Naive thymus-derived CD4-positive, alpha-beta T cell (primary cell): Measurements from ENCODE around the gene CAMLG. TPM values are rescaled to one million over a fixed set of nuclear protein-coding genes. Genes with fewer than 3 reads are reported as not detected.
"Not testable (repeated sequence)": the region's sequence is repeated elsewhere in the genome, so short reads cannot be mapped to it uniquely, and the experiment has no call there.

Experiments used
- ATAC-seq: fragments of 150-1000 bp; cut with Tn5 transposase; 2 replicates; pipeline ENCODE4 v1.10.0; 2021; ENCODE audit warnings: mild to moderate bottlenecking, moderate library complexity
- CTCF ChIA-PET: fragments of 350-600 bp; sonication (Branson Sonifier 250); formaldehyde crosslinking; loops from one replicate; lab custom pipeline; 2021; ENCODE audit warnings: antibody characterized with exemption; lab: Charles Lee
- POLR2A ChIA-PET: fragments of 350-600 bp; sonication (Branson Sonifier 250); formaldehyde crosslinking; loops from one replicate; lab custom pipeline; 2021; ENCODE audit warnings: antibody characterized with exemption, inconsistent platforms; lab: Charles Lee
- DNase-seq, 9 donors: peaks; one replicate each; pipeline versions ENCODE4 v3.0.0 to v3.0.0-alpha.2; 2020 to 2022; ENCODE audit warnings: mixed read lengths in 1 of 9
- H3K27ac ChIP-seq: one replicate; pipeline ENCODE4 v1.7.0; 2013; ENCODE audit warnings: mild to moderate bottlenecking, low read depth, low read length, moderate library complexity
- H3K27me3 ChIP-seq, 2 donors: one replicate each; pipeline ENCODE4 v1.7.0; 2013; ENCODE audit warnings: low read length in 2 of 2, mild to moderate bottlenecking in 2 of 2, moderate library complexity in 2 of 2; ENCODE audit not compliant: control insufficient read depth in 2 of 2, insufficient read depth in 2 of 2
- H3K36me3 ChIP-seq, 3 experiments: 1 replicate in 2 of 3; 2 replicates in 1 of 3; pipeline ENCODE4 v1.7.0; 2013; ENCODE audit warnings: low read length in 3 of 3, mild to moderate bottlenecking in 3 of 3, moderate library complexity in 1 of 3; ENCODE audit not compliant: insufficient read depth in 3 of 3, control insufficient read depth in 2 of 3
- H3K4me1 ChIP-seq, 2 donors: one replicate each; pipeline ENCODE4 v1.7.0; 2013; ENCODE audit warnings: low read length in 2 of 2, mild to moderate bottlenecking in 2 of 2, moderate library complexity in 1 of 2; ENCODE audit not compliant: control insufficient read depth in 2 of 2, insufficient read depth in 2 of 2
- H3K4me3 ChIP-seq: 2 replicates; pipeline ENCODE4 v1.7.0; 2013; ENCODE audit warnings: mild to moderate bottlenecking, low read length
- H3K9me3 ChIP-seq, 3 experiments: 1 replicate in 2 of 3; 2 replicates in 1 of 3; pipeline ENCODE4 v1.7.0; 2013; ENCODE audit warnings: low read length in 3 of 3; ENCODE audit not compliant: control insufficient read depth in 2 of 3
- H3K27ac Mint-ChIP-seq, 9 donors: one replicate each; pipeline ENCODE4 v1.8.0; 2020 to 2022; ENCODE audit warnings: mixed read lengths in 9 of 9, mild to moderate bottlenecking in 8 of 9, moderate library complexity in 5 of 9, inconsistent platforms in 2 of 9
- H3K27me3 Mint-ChIP-seq, 5 donors: one replicate each; pipeline ENCODE4 v1.8.0; 2021 to 2022; ENCODE audit warnings: mixed read lengths in 5 of 5, mild to moderate bottlenecking in 1 of 5
- H3K36me3 Mint-ChIP-seq, 5 donors: one replicate each; pipeline ENCODE4 v1.8.0; 2020 to 2022; ENCODE audit warnings: mixed read lengths in 5 of 5, mild to moderate bottlenecking in 3 of 5, inconsistent platforms in 1 of 5
- H3K4me1 Mint-ChIP-seq, 7 donors: one replicate each; pipeline ENCODE4 v1.8.0; 2020 to 2022; ENCODE audit warnings: mixed read lengths in 7 of 7, mild to moderate bottlenecking in 3 of 7, inconsistent platforms in 1 of 7
- H3K4me3 Mint-ChIP-seq, 10 donors: one replicate each; pipeline ENCODE4 v1.8.0; 2020 to 2022; ENCODE audit warnings: mild to moderate bottlenecking in 10 of 10, mixed read lengths in 10 of 10, moderate library complexity in 6 of 10, inconsistent platforms in 2 of 10
- H3K9me3 Mint-ChIP-seq, 11 donors: one replicate each; pipeline ENCODE4 v1.8.0; 2020 to 2022; ENCODE audit warnings: mixed read lengths in 11 of 11, mild to moderate bottlenecking in 4 of 11, inconsistent platforms in 1 of 11, moderate library complexity in 1 of 11
- intact Hi-C, 2 donors: fragments of 100-400 bp; cut with micrococcal nuclease; formaldehyde crosslinking; loops; one replicate each; pipeline ENCODE4 v1.15.1; 2023
- polyA plus RNA-seq, 2 donors: library from polyadenylated mRNA; unstranded; fragments of 300-500 nt; fragmentation: Illumina TruSeq; gene quantifications; one replicate each; pipeline ENCODE4 v1.2.3, GENCODE V29; 2021
- total RNA-seq, 6 experiments: library from RNA in 5 of 6; stranded (reverse) in 5 of 6; gene quantifications; 1 replicate in 5 of 6; 2 replicates in 1 of 6; pipeline ENCODE4 v1.2.3 and lab custom pipeline; 2021 to 2026

CAMLG gene
- total RNA-seq (10 to 100 TPM; 20.4 to 38.1 (median 31.8) TPM), polyA plus RNA-seq (10 to 100 TPM; 34.2 to 40.0 TPM), total RNA-seq (lab: John Stamatoyannopoulos, UW) (65.4 reads per million, percentile 77 among the genes with 10 or more reads in this experiment)

GRCh38 chr5:134738133-134738962 is at the start of gene CAMLG:
Gene CAMLG, plus strand, starts transcription at chr5:134738548. Its CDS starts 73 bp downstream, at chr5:134738621.
- ATAC-seq (peak; percentile 98), DNase-seq (peak; percentile 93 to 96 (median 96))
- peak within 1 kb of the TSS; percentile 88 to 100 (median 96) for H3K4me3 Mint-ChIP-seq
- H3K4me1 ChIP-seq: peaks cover 8 to 10% of the 10 kb centered on the region in 2 donors
- H3K27me3 Mint-ChIP-seq: no peaks in the 10 kb centered on the region
- H3K36me3 Mint-ChIP-seq: peaks cover 0 to 4% (median 0%) of the 10 kb centered on the region in 5 donors
- H3K9me3 Mint-ChIP-seq: no peaks in the 10 kb centered on the region
- H3K27ac Mint-ChIP-seq: peak within 1 kb of the TSS; percentile 90 to 98 (median 93)
- ChIA-PET POLR2A (interaction anchor here (0.6 to 5.1 kb wide), 16 partner anchors 11 to 1686 kb away, joined by 3 to 35 read pairs (median 4); partner anchors contain the start of genes C5orf24, DDX46, PCBD2 and PPP2CA), CTCF (interaction anchor here (0.7 to 3.6 kb wide), 7 partner anchors 18 to 168 kb away, joined by 3 to 18 read pairs (median 3); partner anchors contain the start of genes C5orf24, DDX46 and PCBD2)
- intact Hi-C loops: loop anchor here (1.0 to 5.0 kb wide), 19 partner anchors 20 to 2001 kb away; partner anchors contain the start of genes C5orf24 (in 2 of the 2), DDX46 (in 2 of the 2), PCBD2 (in 2 of the 2) and PPP2CA (in 2 of the 2)
- H3K9me3 ChIP-seq: no peaks in the 10 kb centered on the region
- H3K4me1 Mint-ChIP-seq: peaks cover 9 to 34% (median 29%) of the 10 kb centered on the region in 7 donors
- H3K27me3 ChIP-seq: no peaks in the 10 kb centered on the region
- H3K36me3 ChIP-seq: peaks cover 0 to 5% (median 0%) of the 10 kb centered on the region in 3 experiments
- H3K27ac ChIP-seq: peak within 1 kb of the TSS; percentile 93
- H3K4me3 ChIP-seq: peak within 1 kb of the TSS; percentile 91

- H3K27me3 ChIP-seq, ATAC-seq, H3K27me3 Mint-ChIP-seq, intact Hi-C loops, H3K9me3 Mint-ChIP-seq, H3K9me3 ChIP-seq, H3K4me1 Mint-ChIP-seq, H3K27ac ChIP-seq, DNase-seq, POLR2A ChIA-PET, H3K4me1 ChIP-seq, H3K27ac Mint-ChIP-seq, H3K4me3 ChIP-seq, H3K4me3 Mint-ChIP-seq, CTCF ChIA-PET: not testable (repeated sequence)
- H3K36me3 ChIP-seq: peaks cover 5 to 40% (median 19%) of the 10 kb centered on the region in 3 experiments
- H3K36me3 Mint-ChIP-seq: peaks cover 7 to 55% (median 29%) of the 10 kb centered on the region in 5 donors
These were observed 48.2 kb upstream of the CAMLG start for GRCh38 chr5:134690144-134690543.

DNA sequence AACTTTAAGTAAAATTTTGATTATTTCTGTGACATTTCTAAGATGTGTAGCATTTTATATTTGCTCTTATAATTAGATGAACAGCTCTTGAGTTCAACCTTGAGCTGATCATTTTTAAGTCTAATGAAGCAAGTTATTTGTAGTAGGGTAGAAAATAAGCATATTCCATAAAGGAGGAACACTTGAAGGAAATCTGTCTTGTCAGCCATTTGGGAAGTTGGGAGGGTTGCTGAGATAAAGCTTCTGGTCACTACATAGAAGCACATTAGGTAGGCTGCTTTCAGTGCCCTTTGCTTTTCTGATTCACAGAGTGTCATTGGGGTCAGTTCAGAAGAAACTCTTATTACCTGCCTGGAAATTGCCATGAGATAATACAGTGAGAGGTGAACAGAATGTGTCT is 45.6 kb upstream of the CAMLG start:
- CTCF ChIA-PET: interaction anchor here (0.6 kb wide), 1 partner anchor 13 kb away, joined by 3 read pairs; no protein-coding TSS in a partner anchor
- peaks cover 7 to 44% (median 17%) of the 10 kb centered on the region in 5 donors for H3K36me3 Mint-ChIP-seq

GRCh38 chr5:134708301-134708700 is 30.0 kb upstream of the CAMLG start:
- Mint-ChIP-seq H3K9me3 (no peaks in the 10 kb centered on the region), H3K4me3 (no peak overlapping the region), H3K27ac (no peak overlapping the region), H3K36me3 (peaks cover 5 to 37% (median 22%) of the 10 kb centered on the region in 5 donors), H3K4me1 (no peaks in the 10 kb centered on the region), H3K27me3 (no peaks in the 10 kb centered on the region)
- no peaks in the 10 kb centered on the region for H3K9me3 ChIP-seq
- DNase-seq (no peak), ATAC-seq (no peak)
- no peaks in the 10 kb centered on the region for H3K4me1 ChIP-seq
- intact Hi-C loops: no loop called here
- no peak overlapping the region for H3K4me3 ChIP-seq
- H3K27me3 ChIP-seq: no peaks in the 10 kb centered on the region
- POLR2A ChIA-PET: interaction anchor here (0.6 kb wide), 1 partner anchor 8 kb away, joined by 3 read pairs; no protein-coding TSS in a partner anchor
- no peak overlapping the region for H3K27ac ChIP-seq
- CTCF ChIA-PET: interaction anchor here (0.8 kb wide), 1 partner anchor 48 kb away, joined by 4 read pairs; no protein-coding TSS in a partner anchor
- peaks cover 0 to 56% (median 5%) of the 10 kb centered on the region in 3 experiments for H3K36me3 ChIP-seq

More for the DNA sequence above, 45.6 kb upstream of the CAMLG start:
- Histone ChIP-seq H3K36me3 (peaks cover 5 to 39% (median 19%) of the 10 kb centered on the region in 3 experiments), H3K4me1 (no peaks in the 10 kb centered on the region), H3K27ac (no peak overlapping the region), H3K4me3 (no peak overlapping the region), H3K27me3 (no peaks in the 10 kb centered on the region), H3K9me3 (no peaks in the 10 kb centered on the region)
- Mint-ChIP-seq H3K27ac (peak overlapping the region in 3 of 9 donors; percentile 38 to 50 (median 40)), H3K4me3 (no peak overlapping the region), H3K27me3 (no peaks in the 10 kb centered on the region), H3K9me3 (no peaks in the 10 kb centered on the region), H3K4me1 (no peaks in the 10 kb centered on the region)
- intact Hi-C loops: no loop called here
- no peak for DNase-seq
- POLR2A ChIA-PET: interaction anchor here (0.5 to 0.6 kb wide), 2 partner anchors 13 to 89 kb away, joined by 3 read pairs; no protein-coding TSS in a partner anchor
- ATAC-seq: no peak

DNA sequence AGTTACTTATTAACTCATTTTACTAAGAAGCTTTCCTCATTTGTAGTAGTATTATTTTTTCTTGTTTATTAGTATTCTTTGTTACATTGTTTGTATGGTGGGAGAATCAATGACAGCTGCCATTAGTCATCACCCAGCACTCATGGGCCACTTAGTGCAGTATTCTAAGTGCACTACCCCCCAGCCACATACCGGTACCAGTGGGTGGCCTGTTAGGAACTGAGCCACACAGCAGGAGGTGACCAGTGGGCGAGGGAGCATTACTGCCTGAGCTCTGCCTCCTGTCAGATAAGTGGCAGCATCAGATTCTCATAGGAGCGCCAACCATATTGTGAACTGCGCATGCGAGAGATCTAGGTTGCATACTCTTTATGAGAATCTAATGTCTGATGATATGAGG is 24.2 kb upstream of the CAMLG start:
- Histone ChIP-seq H3K27ac (no peak overlapping the region), H3K4me3 (no peak overlapping the region), H3K9me3 (no peaks in the 10 kb centered on the region), H3K4me1 (no peaks in the 10 kb centered on the region), H3K27me3 (no peaks in the 10 kb centered on the region), H3K36me3 (peaks cover 0 to 50% (median 16%) of the 10 kb centered on the region in 3 experiments)
- no peak overlapping the region for H3K27ac Mint-ChIP-seq
- intact Hi-C loops: no loop called here
- ChIA-PET CTCF (no interaction called here), POLR2A (no interaction called here)
- DNase-seq (no peak), ATAC-seq (peak; percentile 24)
- no peaks in the 10 kb centered on the region for H3K27me3 Mint-ChIP-seq
- no peak overlapping the region for H3K4me3 Mint-ChIP-seq
- peaks cover 4 to 45% (median 24%) of the 10 kb centered on the region in 5 donors for H3K36me3 Mint-ChIP-seq
- peaks cover 0 to 2% (median 0%) of the 10 kb centered on the region in 7 donors for H3K4me1 Mint-ChIP-seq
- H3K9me3 Mint-ChIP-seq: no peaks in the 10 kb centered on the region

GRCh38 chr5:134714541-134714940 is 23.8 kb upstream of the CAMLG start:
- ATAC-seq: peak; percentile 67
- no peak overlapping the region for H3K27ac ChIP-seq

More at GRCh38 chr5:134714541-134714940, 23.8 kb upstream of the CAMLG start:
- Mint-ChIP-seq H3K27me3 (no peaks in the 10 kb centered on the region), H3K4me3 (no peak overlapping the region), H3K9me3 (no peaks in the 10 kb centered on the region), H3K36me3 (peaks cover 4 to 41% (median 21%) of the 10 kb centered on the region in 5 donors), H3K27ac (no peak overlapping the region), H3K4me1 (peaks cover 0 to 2% (median 0%) of the 10 kb centered on the region in 7 donors)
- H3K4me1 ChIP-seq: no peaks in the 10 kb centered on the region
- CTCF ChIA-PET: no interaction called here
- intact Hi-C loops: no loop called here
- POLR2A ChIA-PET: no interaction called here
- H3K9me3 ChIP-seq: no peaks in the 10 kb centered on the region
- H3K36me3 ChIP-seq: peaks cover 0 to 53% (median 16%) of the 10 kb centered on the region in 3 experiments
- H3K27me3 ChIP-seq: no peaks in the 10 kb centered on the region
- DNase-seq: no peak
- no peak overlapping the region for H3K4me3 ChIP-seq
